GM18508 (cell line): ENCODE results near the gene C14orf180.
"Not testable (repeated sequence)": the region's sequence is repeated elsewhere in the genome, so short reads cannot be mapped to it uniquely, and the experiment has no call there.

Source experiments
- ATAC-seq: cut with Tn5 transposase; IDR thresholded peaks from one replicate; pipeline ENCODE4 v1.9.1; 2021; ENCODE audit warnings: moderate number of reproducible peaks; ENCODE audit not compliant: insufficient read depth, unreplicated experiment

C14orf180 gene

DNA sequence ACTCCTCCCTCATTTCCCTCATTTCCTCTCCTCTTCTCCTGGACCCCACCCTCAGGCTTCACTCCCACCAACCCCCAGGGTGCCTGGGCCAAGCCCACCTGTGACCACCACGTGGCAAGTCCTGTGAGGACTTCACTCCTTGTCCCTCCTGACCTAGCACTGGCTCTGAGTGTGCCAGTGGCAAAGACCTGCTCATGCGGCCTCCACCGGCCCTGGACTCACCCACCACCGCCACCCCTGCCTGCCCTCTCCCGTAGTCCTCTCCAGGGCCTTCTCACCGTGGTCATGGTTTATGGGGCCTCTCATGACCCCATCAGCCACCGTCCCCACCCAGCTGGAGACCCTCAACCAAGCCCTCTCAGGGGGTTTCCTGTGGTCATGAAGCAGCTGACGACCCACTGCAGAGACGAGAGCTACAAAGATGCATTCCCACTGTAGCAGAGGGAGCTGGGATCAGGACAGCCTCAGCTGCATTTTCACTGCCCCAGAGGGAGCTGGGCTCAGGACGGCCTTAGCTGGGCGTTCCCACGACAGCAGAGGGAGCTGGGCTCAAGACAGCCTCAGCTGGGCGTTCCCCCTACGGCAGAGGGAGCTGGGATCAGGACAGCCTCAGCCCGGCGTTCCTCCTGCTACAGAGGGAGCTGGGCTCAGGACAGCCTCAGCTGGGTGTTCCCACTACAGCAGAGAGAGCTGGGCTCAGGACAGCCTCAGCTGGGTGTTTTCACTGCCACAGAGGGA is 3.2 kb upstream of the C14orf180 start:
- ATAC-seq: no peak

DNA sequence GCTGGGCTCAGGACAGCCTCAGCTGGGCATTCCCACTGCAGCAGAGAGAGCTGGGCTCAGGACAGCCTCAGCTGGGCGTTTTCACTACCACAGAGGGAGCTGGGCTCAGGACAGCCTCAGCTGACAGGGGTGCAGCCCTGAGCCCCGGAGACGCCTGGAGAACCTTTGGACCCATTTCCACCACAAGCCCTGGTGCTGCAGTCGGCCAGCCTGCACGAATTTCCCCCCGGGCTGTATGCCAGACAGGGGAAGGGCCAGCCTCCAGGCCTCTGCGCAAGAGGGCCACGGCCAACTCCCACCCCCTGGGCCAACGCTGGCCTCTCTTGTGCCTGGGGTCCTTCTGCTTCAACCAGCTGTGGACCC is 2.6 kb upstream of the C14orf180 start:
- ATAC-seq: no peak

DNA sequence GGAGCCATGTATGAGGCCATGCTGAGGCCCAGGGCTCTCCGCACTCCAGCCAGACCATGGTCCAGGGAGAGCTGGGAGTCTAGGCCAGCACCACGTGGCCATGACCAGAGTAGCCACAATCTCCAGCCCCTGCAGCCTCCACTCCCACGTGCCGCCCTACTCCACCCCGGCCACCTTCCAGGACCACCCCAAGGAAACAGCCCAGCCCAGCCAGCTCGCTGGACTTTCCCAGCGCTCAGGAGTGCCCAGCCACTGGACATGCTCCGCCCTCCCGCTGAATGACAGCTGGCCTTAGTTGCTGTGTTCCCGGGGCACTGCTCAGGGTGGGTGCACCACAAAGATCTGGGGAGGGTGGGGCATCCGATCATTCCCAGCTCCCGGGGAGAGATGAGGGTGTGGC is 2.1 kb upstream of the C14orf180 start:
- ATAC-seq: no peak

DNA sequence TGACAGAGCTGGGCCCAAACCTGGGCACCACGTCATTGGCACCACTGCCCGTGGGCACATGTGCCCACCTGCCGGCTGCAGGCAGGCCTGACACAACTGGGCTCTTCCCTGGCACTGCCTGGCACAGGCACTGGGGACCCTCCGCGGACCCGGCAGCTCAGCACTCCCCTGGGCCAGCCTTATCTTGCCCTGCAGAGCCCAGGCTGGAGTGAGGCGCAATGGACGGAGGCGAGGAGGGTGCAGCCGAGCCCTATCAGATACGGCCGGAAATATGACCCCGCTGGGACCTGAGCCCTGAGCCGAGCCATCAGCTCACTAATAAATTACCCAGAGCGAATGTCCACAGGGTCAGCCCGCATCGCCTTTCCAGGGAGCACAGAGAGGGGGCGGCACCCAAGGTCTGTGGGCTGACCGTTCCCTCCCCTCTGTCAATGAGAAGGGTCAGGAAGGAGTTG is 1.7 kb upstream of the C14orf180 start:
- no peak for ATAC-seq

DNA sequence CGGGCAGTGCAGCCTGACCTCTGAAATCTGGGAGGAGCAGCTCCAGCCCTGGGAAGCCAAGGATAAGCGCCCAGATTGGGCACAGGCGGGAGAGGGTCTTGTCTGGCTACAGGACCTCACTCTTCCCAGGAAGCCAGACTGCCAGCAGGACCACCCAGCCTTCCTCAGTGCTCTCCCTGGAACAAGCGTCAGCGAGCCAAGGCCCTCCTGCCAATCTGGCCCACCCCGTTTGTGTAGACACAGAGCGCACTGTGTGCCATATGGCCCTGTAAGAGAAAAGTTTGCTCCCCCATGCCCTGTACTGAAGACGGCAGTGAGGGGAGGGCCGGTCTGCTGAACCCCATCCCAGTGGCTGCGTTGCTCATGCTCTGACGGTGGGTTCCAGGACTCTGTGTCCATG is 1.2 kb upstream of the C14orf180 start:
- no peak for ATAC-seq

DNA sequence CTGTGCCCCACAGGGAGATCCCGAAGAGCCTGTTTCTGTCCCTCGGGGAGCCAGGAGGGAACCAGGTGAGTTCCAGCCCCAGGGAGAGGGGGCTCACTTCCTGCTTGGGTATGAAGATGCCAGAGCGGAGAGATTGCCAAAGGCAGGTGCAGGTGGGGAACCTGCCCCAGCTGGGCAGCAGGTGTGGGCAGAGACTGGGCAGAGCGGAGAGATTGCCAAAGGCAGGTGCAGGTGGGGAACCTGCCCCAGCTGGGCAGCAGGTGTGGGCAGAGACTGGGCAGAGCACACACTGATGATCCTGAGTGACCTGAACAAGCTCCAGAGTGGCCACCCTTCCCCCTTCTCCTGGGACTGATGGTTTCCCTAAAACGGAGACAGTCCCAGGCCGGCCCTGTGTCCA is 375 bp downstream of the C14orf180 start:
- ATAC-seq: not testable (repeated sequence)

DNA sequence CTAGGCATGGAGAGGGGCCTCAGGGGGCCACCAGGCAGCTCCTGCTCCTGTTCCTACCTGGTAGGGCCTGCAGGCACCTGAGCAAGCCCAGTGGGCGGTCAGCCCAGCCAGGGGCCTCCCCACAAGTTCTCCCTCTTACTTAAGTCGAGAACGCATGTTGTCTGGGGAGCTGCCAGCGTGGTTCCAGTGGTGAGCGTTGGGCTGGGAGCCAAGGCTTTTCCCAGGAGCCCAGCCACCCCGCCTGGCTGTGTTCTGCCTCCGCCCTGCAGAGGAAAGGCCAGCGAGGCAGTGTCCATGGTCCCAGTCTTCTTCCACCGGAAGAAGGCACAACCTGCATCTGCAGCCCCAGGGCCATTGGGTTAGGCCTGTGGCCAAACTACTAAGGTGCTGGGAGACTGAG is 1.4 kb downstream of the C14orf180 start:
- ATAC-seq: no peak

DNA sequence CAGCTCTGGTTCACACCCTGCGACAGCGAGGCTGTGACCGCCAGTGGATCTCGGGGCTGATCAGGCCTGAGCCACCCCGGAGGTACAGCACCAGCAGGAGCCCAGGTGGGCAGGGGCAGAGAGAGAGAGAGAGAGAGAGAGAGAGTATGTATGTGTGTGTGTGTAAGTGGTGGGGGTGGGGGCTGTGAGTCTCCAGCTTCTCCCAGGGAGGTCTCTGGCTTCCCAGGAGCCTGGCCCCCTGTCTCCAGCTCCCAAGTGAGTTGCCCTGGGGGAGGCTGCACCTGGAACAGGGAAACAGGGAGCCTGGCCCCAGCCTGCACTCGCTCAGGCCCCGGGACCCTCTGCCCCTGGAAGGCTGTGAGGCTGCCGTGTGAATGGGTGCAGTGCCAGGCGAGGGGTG is 2.0 kb downstream of the C14orf180 start:
- ATAC-seq: no peak

DNA sequence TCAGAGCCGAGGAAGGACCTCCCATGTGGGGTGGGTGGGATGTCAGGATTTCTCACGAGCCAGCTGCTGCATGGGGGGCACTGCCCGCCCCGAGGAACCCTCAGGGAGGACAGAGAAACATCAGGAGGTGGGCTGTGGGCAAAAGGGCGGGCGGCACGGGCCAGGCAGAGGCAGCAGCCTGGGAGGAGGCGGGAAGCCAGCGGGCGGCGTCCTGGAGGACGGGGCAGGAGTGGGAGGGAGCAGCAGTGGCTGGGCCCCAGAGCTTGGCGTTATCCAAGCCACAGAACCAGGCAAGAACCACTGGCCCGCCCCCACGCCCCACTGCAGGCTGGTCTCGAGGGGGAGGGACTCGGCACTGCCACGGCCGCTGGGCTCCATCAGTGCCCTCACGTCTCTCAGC is 2.4 kb downstream of the C14orf180 start:
- ATAC-seq: no peak

DNA sequence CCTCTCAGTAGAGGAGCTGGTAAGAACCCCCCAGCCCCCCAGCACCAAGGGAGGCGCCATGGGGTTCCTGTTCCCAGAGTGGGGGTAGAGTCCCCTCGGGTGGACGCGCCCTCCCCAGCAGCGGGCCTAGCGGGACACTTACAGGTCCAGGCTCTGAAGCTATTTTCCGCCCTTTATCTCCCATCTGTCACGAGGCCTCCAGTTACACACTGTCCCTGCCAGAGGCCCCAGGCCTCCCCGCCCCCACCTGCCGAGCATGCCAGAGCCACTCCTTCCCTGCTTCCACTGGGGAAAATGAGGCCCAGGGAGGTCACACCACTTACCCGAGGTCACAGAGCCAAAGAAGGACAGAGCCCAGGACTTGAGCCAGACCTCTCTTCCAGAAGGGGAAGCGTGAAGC is 3.1 kb downstream of the C14orf180 start:
- ATAC-seq: no peak

DNA sequence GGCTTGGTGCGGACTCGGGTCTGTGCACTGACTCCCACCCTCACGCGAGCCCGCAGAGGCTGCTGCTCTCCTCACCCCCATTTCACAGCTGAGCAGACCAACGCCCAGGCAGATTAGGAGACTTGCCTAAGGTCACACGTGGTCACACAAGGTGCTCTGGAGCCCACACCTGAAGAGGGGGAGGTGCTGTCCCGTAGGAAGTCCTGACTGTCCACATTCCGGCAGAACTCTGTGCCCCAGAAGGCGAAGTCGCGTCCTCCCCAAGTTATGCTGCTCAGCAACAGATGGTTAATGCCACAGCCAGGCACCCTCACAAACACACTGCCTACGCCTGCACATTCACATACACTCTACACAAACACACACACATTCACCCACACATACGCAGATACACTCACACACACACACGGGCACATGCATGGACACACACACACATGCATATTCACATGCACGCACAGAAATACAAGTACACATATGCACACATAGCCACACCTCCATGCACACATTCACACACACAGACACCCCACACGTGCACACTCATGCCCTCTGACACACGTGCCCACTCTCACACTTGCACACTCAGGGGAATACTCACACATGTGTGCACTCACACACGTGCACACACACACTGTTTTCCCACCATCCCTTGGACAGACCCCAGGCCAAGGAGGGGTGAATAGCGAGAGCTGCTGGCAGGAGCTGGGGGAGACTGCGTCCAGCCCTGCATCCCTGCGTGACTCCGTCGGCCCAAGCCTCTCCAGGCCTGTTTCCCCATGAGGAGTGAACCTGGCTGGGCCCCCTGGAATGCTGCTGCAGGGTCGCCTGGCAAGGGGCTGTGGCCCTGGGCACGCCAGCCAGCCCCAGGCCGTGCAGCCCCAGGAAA is 4.1 kb downstream of the C14orf180 start:
- ATAC-seq: no peak

DNA sequence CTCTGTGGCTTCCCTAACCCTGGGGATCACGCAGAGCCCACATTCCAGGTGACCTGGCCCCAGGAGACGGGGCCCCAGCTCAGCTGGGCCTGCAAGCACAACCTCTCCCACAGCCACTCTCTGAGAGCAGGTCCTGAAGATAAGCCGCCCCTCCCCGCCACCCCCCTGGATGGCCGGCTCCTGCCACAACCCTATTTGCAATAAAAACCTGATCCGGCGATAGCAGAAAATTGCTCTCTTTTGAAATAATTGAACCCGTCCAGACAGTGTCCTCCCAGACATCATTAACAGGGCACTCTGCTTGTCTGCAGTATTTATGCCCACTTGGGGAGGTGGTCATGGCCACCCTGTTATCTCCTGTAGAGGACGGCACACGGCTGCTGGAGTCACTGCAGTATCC is 5.0 kb downstream of the C14orf180 start:
- ATAC-seq: no peak

DNA sequence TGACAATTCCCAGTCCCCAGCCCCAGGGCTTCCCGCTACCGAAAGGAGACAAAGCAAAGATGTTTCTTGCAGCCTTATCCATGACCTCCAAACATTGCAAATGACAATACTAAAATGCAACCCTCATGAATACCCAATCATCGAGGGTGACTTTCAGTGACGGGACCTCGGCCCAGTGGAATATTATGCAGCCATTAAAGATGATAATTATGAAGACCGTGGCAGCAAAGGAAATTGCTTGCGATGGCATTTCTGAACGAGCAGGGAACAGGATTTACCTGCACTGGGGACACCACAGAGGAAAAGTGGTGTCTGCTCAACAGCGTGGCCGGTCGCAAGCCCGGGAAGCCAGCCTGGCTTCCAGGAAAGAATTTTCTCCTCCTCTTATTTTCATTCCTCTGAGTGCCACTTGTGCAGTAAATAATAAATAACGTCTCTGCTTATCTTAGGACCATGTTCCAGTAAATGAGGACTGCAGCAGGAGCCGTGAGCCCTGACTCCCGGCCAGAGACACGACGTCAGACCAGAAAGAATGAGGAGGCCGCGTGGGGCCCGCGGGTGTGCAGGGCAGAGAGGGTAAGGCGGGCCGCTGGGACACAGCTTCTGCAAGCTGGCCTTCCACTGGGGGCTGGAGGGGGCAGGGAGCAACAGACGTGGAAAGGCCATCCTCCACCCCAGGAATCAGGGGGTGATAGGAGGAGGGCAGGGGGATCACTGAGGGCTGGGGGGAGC is 6.6 kb downstream of the C14orf180 start:
- no peak for ATAC-seq

DNA sequence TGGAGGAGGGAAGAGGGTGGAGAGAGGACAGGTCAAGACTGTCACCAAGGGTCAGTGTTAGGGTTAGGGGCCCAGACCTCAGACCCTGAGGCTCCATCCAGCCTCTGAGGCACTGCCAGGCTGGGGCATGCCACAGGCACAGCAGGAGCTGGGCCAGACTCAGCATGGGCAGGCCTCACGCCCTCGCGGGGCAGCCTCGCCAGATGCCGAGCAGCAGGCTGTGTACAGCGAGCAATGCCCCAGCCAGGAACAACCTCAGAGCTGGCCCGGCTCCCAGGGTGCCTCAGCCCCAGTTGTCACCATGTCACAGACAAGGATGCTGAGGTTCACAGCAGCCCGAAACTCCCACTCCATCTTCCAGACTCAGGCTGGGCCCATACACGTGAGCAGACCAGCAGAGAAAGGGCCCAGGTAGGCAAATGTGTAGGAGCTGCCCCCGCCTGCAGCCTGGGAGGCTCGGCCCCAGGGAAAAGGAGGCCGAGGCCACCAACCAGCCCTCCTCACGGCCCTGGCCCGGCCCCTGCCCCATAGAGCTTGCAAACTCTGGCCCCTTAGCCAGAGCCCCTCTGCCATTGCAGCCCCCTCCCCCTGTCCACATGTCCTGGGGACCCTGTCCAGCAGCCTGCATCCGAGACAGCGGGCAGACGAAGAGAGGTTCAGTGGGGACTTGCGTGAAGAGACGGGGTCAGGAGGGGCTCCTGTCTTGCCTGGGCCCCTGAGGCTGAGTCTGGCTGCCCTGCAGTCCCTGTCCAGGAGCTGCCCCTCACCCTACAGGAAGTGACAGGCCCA is 7.5 kb downstream of the C14orf180 start:
- no peak for ATAC-seq

DNA sequence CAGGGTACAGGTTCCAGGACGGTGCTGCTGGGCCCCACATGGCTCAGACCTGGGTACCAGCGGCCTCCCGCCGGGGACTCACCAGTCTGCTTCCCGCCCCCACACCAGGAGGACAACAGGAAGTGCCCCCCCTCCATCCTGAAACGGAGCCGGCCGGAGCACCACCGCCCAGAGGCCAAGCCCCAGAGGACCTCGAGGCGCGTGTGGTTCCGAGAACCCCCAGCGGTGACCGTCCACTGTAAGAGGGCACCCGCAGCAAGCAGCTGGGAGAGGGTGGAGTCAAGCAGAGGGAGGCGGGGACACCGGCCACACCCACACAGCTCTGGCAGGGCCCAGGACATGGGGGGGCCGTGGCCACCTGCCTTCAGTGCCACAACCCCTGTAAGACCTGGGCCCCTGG is 8.1 kb downstream of the C14orf180 start:
- ATAC-seq: no peak

DNA sequence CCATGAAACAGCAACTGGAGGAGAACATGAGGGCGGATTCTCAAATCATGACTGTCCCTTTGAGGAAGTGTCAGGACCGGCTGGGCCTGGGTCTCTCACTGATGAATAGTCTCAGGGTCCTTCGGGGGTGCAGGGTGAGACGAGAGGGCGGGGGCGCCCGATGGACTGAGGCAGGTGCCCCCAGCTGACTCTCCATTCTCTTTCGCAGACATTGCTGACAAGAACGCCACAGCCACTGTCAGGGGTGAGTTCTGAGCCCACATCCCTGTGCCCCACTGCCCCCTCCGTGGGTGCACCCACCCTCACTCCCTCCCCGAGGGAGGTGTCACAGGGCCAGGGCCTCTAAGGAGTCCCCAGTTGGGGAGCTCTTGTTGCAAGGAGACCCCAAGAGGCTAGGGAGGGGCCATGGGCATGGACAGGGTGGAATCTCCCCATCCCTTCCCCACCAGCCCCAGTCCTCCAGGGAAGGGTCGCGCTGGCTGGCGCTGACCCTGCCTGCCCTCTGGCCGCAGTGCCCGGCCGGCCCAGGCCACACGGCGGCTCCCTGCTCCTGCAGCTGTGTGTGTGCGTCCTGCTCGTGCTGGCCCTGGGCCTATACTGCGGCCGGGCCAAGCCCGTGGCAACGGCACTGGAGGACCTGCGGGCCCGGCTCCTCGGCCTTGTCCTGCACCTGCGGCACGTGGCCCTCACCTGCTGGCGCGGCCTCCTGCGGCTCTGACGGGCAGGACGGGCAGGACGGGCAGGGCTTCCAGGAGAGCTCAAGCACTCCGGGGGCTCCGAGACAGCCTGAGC is 8.7 kb downstream of the C14orf180 start:
- no peak for ATAC-seq

DNA sequence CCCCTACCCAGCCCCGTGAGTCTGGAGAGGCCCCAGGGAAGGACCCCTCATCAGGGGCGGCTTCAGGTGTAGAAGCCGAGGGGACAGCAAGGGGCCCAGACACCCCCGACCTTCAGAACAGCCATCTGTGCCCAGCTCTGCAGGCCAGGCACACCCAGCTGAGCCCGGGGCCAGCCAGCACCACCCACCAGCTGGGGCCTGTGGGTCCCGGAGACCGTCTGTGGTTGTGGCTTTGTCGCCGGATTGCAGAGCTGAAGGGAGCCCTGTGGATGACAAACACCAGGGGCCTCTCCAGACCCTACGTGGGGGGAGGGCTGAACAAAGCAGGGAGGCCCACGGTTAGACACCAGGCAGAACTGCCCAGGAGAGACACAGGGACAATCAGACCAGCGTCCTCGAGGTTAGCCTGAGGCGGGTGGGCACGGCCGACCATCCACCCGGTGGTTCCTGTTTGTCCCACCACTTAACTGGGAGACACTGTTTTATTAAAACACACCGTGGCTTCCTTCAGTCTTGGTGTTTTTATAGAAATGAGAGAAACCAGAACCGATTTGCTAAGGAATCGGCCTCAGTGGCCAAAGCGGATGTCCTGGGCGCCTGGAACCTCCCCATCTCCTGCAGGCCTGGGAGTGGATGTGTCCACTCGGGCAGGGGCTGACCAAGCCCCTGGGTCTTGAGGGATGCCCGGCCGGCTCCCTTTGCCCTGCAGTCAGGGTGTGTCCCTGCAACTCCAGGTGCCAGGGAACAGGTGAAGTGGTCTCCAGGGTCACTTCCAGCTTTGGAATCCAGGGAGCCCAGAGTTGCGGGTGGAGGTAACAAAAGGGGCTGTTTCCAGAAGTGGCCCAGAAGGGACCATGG is 10.0 kb downstream of the C14orf180 start:
- no peak for ATAC-seq

DNA sequence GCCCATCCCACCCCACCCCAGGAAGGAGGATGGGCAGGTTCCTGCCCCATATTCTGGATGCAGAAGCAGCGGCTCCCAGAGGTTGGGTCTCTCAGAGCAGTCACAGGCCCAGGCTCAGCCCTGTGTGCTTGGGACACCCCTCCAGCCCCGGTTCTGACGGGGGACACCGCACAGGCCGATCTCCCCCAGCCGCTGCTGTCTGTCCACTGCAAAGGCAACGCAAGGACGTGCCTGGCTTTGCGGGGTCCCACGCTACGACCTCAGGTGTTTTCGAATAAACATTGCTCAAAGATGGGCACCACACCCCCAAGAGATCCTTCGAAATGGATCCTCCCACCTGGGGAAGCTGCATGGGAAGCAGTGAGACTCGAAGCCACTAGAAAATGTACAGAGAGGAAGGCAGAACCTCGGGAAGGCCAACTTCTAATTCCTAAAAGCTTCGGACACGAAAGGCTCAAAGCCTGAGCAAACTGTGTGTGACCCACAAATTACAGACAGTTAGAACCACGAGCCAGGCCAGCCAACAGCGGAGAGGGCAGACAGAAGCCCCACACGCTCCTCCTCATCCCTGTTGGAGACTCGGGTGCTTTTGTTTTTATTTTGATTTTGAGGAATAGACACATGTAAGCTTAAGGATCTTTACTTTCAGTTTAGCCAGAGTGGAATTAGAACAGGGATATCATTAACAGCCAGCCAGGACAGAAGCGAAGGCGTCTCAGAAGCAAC is 10.8 kb downstream of the C14orf180 start:
- ATAC-seq: no peak
